ENCODE measurements around the gene BTBD3.

BTBD3 gene

GRCh38 chr20:11918391-11918845 lies 725 bp downstream of the BTBD3 start:
- Histone ChIP-seq H3K23ac (ENCODE audit: low read length) (no peak overlapping the region), H3K79me2 (ENCODE audit: control insufficient read depth, insufficient read depth, low read length, poor library complexity) (peaks cover 2% of the 10 kb centered on the region), H3K4me1 (ENCODE audit: control insufficient read depth in 1 of 2, insufficient read depth in 2 of 2, low read length in 2 of 2) (peaks cover 2% of the 10 kb centered on the region in 2 experiments), H3K9ac (ENCODE audit: low read length) (no peak overlapping the region), H3K27ac (ENCODE audit: low read depth, low read length) (no peak overlapping the region), H3K4me2 (ENCODE audit: low read length) (no peak overlapping the region), H3K14ac (ENCODE audit: low read length) (no peak overlapping the region), H3K18ac (ENCODE audit: low read length) (no peak overlapping the region), H2BK120ac (ENCODE audit: insufficient read depth, low read length, poor library complexity) (no peak overlapping the region), H4K91ac (ENCODE audit: low read depth, low read length) (no peak overlapping the region), H3K79me1 (ENCODE audit: low read length) (no peaks in the 10 kb centered on the region), H3K27me3 (ENCODE audit: insufficient read depth, low read length) (no peaks in the 10 kb centered on the region), H2AK5ac (ENCODE audit: low read length) (no peak overlapping the region), H3K4me3 (ENCODE audit: low read depth, low read length) (no peak overlapping the region), H4K12ac (ENCODE audit: low read depth, low read length) (no peak overlapping the region), H3K9me3 (ENCODE audit: insufficient read depth, low read depth, low read length) (no peaks in the 10 kb centered on the region), H4K8ac (ENCODE audit: low read depth, low read length) (no peak overlapping the region), H2BK12ac (ENCODE audit: low read length) (no peak overlapping the region), H2AFZ (ENCODE audit: insufficient read depth, low read length, poor library complexity) (no peak overlapping the region), H3K36me3 (ENCODE audit: control insufficient read depth in 1 of 2, insufficient read depth in 2 of 2, low read length in 2 of 2) (peaks cover 19 to 23% of the 10 kb centered on the region in 2 experiments), H3K4ac (ENCODE audit: low read depth, low read length) (no peak overlapping the region), H2BK5ac (ENCODE audit: low read depth, low read length, poor library complexity) (no peak overlapping the region)
- no CpG with 5 or more reads among the region's 5 CpGs for WGBS (ENCODE audit: extremely low coverage, insufficient coverage, insufficient read length)
- no peak for DNase-seq

- no peak overlapping the region for H3K14ac ChIP-seq (ENCODE audit: low read length)
- H3K79me2 ChIP-seq (ENCODE audit: control insufficient read depth, insufficient read depth, low read length, poor library complexity), result peaks cover 2% of the 10 kb centered on the region
- no peaks in the 10 kb centered on the region for H3K79me1 ChIP-seq (ENCODE audit: low read length)
- H3K4ac ChIP-seq (ENCODE audit: low read depth, low read length), result peak overlapping the region; percentile 69
- no peak overlapping the region for H4K8ac ChIP-seq (ENCODE audit: low read depth, low read length)
- no peak overlapping the region for H3K4me3 ChIP-seq (ENCODE audit: low read depth, low read length)
- no peaks in the 10 kb centered on the region for H3K9me3 ChIP-seq (ENCODE audit: insufficient read depth, low read depth, low read length)
- H2BK12ac ChIP-seq (ENCODE audit: low read length), result no peak overlapping the region
- H3K27ac ChIP-seq (ENCODE audit: low read depth, low read length), result no peak overlapping the region
- no peak overlapping the region for H2AK5ac ChIP-seq (ENCODE audit: low read length)
- no peak overlapping the region for H3K9ac ChIP-seq (ENCODE audit: low read length)
- H2BK5ac ChIP-seq (ENCODE audit: low read depth, low read length, poor library complexity), result no peak overlapping the region
- H3K4me2 ChIP-seq (ENCODE audit: low read length), result no peak overlapping the region
- H3K4me1 ChIP-seq (ENCODE audit: control insufficient read depth in 1 of 2, insufficient read depth in 2 of 2, low read length in 2 of 2), result peaks cover 2% of the 10 kb centered on the region in 2 experiments
- no CpG with 5 or more reads among the region's 8 CpGs for WGBS (ENCODE audit: extremely low coverage, insufficient coverage, insufficient read length)
- no peaks in the 10 kb centered on the region for H3K27me3 ChIP-seq (ENCODE audit: insufficient read depth, low read length)
- H3K18ac ChIP-seq (ENCODE audit: low read length), result peak overlapping the region; percentile 40
- peaks cover 20 to 25% of the 10 kb centered on the region in 2 experiments for H3K36me3 ChIP-seq (ENCODE audit: control insufficient read depth in 1 of 2, insufficient read depth in 2 of 2, low read length in 2 of 2)
- H2AFZ ChIP-seq (ENCODE audit: insufficient read depth, low read length, poor library complexity), result no peak overlapping the region
- no peak overlapping the region for H3K23ac ChIP-seq (ENCODE audit: low read length)
- H4K12ac ChIP-seq (ENCODE audit: low read depth, low read length), result no peak overlapping the region
- H2BK120ac ChIP-seq (ENCODE audit: insufficient read depth, low read length, poor library complexity), result no peak overlapping the region
- H4K91ac ChIP-seq (ENCODE audit: low read depth, low read length), result no peak overlapping the region
- no peak for DNase-seq
Measured at GRCh38 chr20:11918981-11919380, 1.3 kb downstream of the BTBD3 start.

GRCh38 chr20:11919581-11919980 lies 1.9 kb downstream of the BTBD3 start:
- no peak overlapping the region for H4K91ac ChIP-seq (ENCODE audit: low read depth, low read length)
- no peak overlapping the region for H3K4me3 ChIP-seq (ENCODE audit: low read depth, low read length)
- no CpG with 5 or more reads among the region's 8 CpGs for WGBS (ENCODE audit: extremely low coverage, insufficient coverage, insufficient read length)
- H3K23ac ChIP-seq (ENCODE audit: low read length), result no peak overlapping the region
- H3K27me3 ChIP-seq (ENCODE audit: insufficient read depth, low read length), result no peaks in the 10 kb centered on the region
- H3K4me1 ChIP-seq (ENCODE audit: control insufficient read depth in 1 of 2, insufficient read depth in 2 of 2, low read length in 2 of 2), result peaks cover 2% of the 10 kb centered on the region in 2 experiments
- no peak overlapping the region for H3K4ac ChIP-seq (ENCODE audit: low read depth, low read length)
- peaks cover 2% of the 10 kb centered on the region for H3K79me2 ChIP-seq (ENCODE audit: control insufficient read depth, insufficient read depth, low read length, poor library complexity)
- H2BK12ac ChIP-seq (ENCODE audit: low read length), result no peak overlapping the region
- H3K36me3 ChIP-seq (ENCODE audit: control insufficient read depth in 1 of 2, insufficient read depth in 2 of 2, low read length in 2 of 2), result peaks cover 20 to 25% of the 10 kb centered on the region in 2 experiments
- DNase-seq, result no peak
- no peaks in the 10 kb centered on the region for H3K9me3 ChIP-seq (ENCODE audit: insufficient read depth, low read depth, low read length)
- H2BK120ac ChIP-seq (ENCODE audit: insufficient read depth, low read length, poor library complexity), result no peak overlapping the region
- no peak overlapping the region for H3K4me2 ChIP-seq (ENCODE audit: low read length)
- H3K18ac ChIP-seq (ENCODE audit: low read length), result no peak overlapping the region
- H2BK5ac ChIP-seq (ENCODE audit: low read depth, low read length, poor library complexity), result no peak overlapping the region
- no peaks in the 10 kb centered on the region for H3K79me1 ChIP-seq (ENCODE audit: low read length)
- no peak overlapping the region for H2AFZ ChIP-seq (ENCODE audit: insufficient read depth, low read length, poor library complexity)
- H3K9ac ChIP-seq (ENCODE audit: low read length), result no peak overlapping the region
- no peak overlapping the region for H4K12ac ChIP-seq (ENCODE audit: low read depth, low read length)
- no peak overlapping the region for H3K27ac ChIP-seq (ENCODE audit: low read depth, low read length)
- H3K14ac ChIP-seq (ENCODE audit: low read length), result no peak overlapping the region
- H4K8ac ChIP-seq (ENCODE audit: low read depth, low read length), result no peak overlapping the region
- no peak overlapping the region for H2AK5ac ChIP-seq (ENCODE audit: low read length)

GRCh38 chr20:11920083-11920482 lies 2.4 kb downstream of the BTBD3 start:
- Histone ChIP-seq H3K27ac (ENCODE audit: low read depth, low read length) (no peak overlapping the region), H2BK120ac (ENCODE audit: insufficient read depth, low read length, poor library complexity) (no peak overlapping the region), H3K9me3 (ENCODE audit: insufficient read depth, low read depth, low read length) (no peaks in the 10 kb centered on the region), H3K79me1 (ENCODE audit: low read length) (no peaks in the 10 kb centered on the region), H4K91ac (ENCODE audit: low read depth, low read length) (no peak overlapping the region), H3K36me3 (ENCODE audit: control insufficient read depth in 1 of 2, insufficient read depth in 2 of 2, low read length in 2 of 2) (peaks cover 23 to 29% of the 10 kb centered on the region in 2 experiments), H3K9ac (ENCODE audit: low read length) (no peak overlapping the region), H3K4ac (ENCODE audit: low read depth, low read length) (no peak overlapping the region), H2BK5ac (ENCODE audit: low read depth, low read length, poor library complexity) (no peak overlapping the region), H3K27me3 (ENCODE audit: insufficient read depth, low read length) (no peaks in the 10 kb centered on the region), H2AFZ (ENCODE audit: insufficient read depth, low read length, poor library complexity) (no peak overlapping the region), H4K12ac (ENCODE audit: low read depth, low read length) (no peak overlapping the region), H4K8ac (ENCODE audit: low read depth, low read length) (no peak overlapping the region), H3K4me1 (ENCODE audit: control insufficient read depth in 1 of 2, insufficient read depth in 2 of 2, low read length in 2 of 2) (peaks cover 2% of the 10 kb centered on the region in 2 experiments), H3K4me3 (ENCODE audit: low read depth, low read length) (no peak overlapping the region), H3K23ac (ENCODE audit: low read length) (no peak overlapping the region), H3K14ac (ENCODE audit: low read length) (no peak overlapping the region), H2AK5ac (ENCODE audit: low read length) (no peak overlapping the region), H3K18ac (ENCODE audit: low read length) (no peak overlapping the region), H2BK12ac (ENCODE audit: low read length) (no peak overlapping the region), H3K79me2 (ENCODE audit: control insufficient read depth, insufficient read depth, low read length, poor library complexity) (peaks cover 2% of the 10 kb centered on the region), H3K4me2 (ENCODE audit: low read length) (no peak overlapping the region)
- DNase-seq, result no peak
- WGBS (ENCODE audit: extremely low coverage, insufficient coverage, insufficient read length), result no CpG with 5 or more reads among the region's 1 CpG

Data from trophoblast cell (in vitro differentiated cells and primary cell).